GM12892 (cell line): ENCODE data around the gene SLC47A2.

Experiments used
- POLR2A ChIP-seq: IDR thresholded peaks from 2 replicates; pipeline ENCODE4 v1.6.1; 2011; ENCODE audit warnings: low read depth, low read length, control low read depth
- POLR2AphosphoS5 ChIP-seq: IDR thresholded peaks from 2 replicates; pipeline ENCODE4 v1.6.1; 2011; ENCODE audit warnings: low read depth, low read length, control low read depth
- TAF1 ChIP-seq: IDR thresholded peaks from 2 replicates; pipeline ENCODE4 v1.6.1; 2011; ENCODE audit warnings: low read depth, mild to moderate bottlenecking, control low read depth, low read length, borderline replicate concordance

DNA sequence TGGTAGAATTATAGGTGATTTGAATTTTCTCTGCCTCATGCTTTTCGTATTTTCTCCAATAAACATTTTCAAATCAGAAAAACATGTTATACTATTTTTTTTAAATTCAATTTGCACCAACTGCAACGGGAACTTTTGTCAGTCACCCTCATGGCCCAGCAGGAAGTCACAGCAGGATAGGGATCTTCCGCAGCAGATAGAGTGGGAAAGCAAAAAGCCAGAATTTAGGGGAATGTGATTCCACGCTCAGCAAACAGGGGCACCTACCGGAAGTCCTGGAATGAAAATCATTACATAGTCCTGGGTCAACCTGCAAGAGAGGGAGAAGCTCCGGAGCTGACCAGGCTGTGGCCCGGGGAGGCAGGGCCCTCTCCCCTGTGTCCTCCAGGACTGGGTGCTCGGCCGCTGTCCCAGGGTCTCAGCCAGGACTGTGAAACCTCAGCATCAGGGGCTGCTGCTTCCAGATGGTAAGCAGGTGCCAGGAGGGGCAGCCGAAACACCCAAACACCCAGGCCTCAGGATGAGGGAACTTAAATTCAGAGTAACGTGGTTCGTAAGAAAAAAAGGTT, 3.9 kb downstream of the SLC47A2 start:
- TF ChIP-seq POLR2AphosphoS5 (no peak), TAF1 (no peak), POLR2A (no peak)
